NCI-H2196 (cell line): ENCODE data around the gene CGNL1.

Experiments
- DNase-seq: peaks from one replicate; lab custom pipeline; 2025; ENCODE audit not compliant: unreplicated experiment; lab: John Stamatoyannopoulos, UW

CGNL1 gene

GRCh38 chr15:57562196-57562769 lies 186.0 kb downstream of the CGNL1 start:
- no peak for DNase-seq

GRCh38 chr15:57563416-57563815 lies 187.1 kb downstream of the CGNL1 start:
- DNase-seq: no peak

DNA sequence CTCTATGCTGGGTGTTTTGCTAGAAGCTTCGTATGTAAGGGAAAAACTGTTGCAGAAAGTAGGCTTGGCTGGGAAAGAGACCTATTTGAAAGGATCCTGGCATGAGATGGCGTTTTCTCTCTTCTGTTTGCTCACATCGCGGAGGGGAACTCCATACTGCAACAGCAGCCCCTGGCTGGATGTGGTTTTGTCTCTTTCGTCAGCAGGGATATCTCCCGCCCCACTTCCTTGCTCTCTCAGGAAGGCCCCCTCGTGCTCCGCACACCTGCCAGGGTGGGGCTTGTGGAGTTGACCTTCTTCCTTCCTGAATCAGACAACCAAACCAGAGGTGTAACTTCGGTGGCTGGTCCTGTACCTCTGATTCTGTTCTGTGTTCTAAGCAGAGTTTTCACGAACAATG lies 189.0 kb downstream of the CGNL1 start:
- no peak for DNase-seq

- DNase-seq: no peak
Measured at GRCh38 chr15:57566834-57567233, 190.5 kb downstream of the CGNL1 start.

- no peak for DNase-seq
Measured at GRCh38 chr15:57567891-57568290, 191.6 kb downstream of the CGNL1 start.

- no peak for DNase-seq
Measured at GRCh38 chr15:57568299-57568698, 192.0 kb downstream of the CGNL1 start.

DNA sequence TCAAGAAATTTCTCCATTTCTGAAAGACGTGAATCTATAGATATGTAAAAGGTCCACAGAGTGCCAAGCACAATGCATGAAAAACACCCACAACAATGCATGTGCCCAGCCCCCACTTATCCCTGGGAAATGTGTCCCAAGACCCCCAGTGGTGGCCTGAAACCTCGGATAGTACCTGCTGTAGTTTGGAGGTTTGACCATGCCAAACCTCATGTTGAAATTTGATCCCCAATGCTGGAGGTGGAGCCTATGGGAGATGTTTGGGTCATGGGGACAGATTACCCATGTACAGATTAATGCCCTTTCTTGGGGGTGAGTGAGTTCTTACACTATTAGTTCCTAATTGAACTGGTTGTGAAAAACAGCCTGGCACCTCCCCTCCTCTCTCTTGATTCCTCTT lies 194.0 kb downstream of the CGNL1 start:
- no peak for DNase-seq

DNA sequence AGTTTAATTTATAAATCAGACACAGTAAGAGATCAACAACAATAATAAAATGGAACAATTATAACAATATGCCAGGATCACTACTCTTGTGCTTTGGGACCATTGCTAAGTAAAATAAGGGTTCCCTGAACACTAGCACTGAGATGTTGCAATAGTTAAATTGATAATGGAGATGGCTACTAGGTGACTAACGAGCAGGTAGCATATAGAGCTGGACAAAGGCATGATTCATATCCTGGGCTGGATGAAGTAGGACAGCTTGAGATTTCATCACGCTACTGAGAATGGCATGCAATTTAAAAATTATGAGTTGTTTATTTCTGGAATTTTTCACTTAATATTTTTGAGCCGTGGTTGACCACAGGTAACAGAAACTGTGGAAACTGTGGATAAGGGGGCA lies 194.7 kb downstream of the CGNL1 start:
- DNase-seq: no peak

GRCh38 chr15:57571725-57572124 lies 195.4 kb downstream of the CGNL1 start:
- DNase-seq: no peak

DNA sequence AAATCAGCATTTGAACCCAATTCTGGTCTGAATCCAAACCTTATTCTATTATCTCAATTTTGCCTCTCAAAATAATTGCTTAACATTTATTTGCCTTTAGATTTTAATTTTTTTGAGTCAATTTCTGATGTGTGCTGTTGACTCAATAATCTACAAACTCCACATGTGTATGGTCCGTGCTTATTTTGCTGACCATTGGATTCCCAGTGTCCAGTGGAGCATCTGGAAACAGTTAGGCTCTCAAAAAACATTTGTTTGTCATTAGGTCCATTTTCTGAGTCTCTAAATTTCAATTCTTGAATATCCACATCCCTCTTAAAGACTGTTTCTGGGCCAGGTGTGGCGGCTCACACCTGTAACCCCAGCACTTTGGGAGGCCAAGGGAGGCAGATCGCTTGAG lies 196.2 kb downstream of the CGNL1 start:
- no peak for DNase-seq

DNA sequence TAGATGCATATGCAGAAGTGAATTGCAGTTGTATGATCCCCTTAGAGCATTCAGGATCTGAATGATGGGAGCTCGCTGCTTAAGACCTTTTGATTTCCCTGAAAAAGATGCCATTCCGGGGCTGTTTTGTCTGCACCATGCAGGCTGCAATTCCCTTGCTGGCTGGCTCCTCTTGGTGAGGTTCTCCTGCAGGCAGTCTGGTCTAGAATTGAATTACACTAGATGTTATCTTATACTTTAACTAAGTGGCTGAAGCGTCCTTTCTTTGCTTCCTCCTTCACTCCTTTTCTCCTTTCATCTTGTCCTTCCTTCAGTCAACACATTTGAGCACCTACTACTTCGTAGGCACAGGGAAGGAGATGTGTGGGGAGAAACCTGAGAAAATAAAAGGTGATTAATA lies 196.8 kb downstream of the CGNL1 start:
- no peak for DNase-seq

DNA sequence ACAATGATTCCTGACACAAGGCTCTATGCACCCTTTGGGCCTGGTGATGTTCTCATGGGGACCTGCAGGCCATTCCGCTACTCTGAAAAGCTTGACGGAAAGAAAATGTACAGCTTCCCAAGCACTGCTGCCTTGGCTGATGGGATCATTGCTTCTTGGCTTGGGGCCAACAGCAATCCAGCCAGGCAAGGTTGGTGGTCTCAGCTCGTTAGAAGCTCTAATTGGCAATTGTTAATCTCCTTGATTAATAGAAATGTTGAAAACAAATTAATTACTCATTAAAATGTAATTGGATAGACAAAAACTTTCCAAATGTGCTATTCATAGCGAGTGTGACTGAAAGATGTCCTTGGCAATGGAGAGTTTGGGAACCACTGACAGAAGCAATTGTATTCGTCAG lies 199.1 kb downstream of the CGNL1 start:
- no peak for DNase-seq

DNA sequence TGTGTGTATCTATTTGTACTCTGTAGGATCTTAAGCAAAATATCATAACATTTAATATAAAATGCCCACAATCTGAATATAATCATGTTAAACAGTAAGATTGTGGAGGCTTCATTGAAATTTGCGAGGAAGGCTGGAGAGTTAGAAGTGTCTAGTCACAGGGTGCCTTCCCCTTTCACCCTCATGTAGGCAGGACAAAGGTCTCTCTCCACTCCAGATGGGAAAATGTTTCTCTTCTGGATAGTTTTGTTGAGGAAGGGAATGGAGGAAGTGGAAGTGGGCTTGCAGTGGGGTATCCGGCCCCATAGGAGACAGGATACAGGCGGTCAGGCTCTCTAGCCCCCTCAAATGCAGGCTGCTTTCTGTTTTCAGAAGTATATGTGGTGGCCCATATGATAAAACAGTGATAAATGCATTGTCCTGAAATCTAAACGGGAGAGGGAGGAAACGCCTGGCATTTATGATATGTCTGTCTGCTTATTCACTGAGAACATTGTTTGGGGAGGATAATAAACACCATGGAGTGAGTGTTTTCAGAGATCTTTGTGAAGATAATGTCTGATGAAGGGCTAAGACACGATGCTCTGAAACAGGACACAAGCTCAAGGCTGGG lies 202.1 kb downstream of the CGNL1 start:
- no peak for DNase-seq

- DNase-seq: no peak
Measured at GRCh38 chr15:57580428-57580827, 204.1 kb downstream of the CGNL1 start.

DNA sequence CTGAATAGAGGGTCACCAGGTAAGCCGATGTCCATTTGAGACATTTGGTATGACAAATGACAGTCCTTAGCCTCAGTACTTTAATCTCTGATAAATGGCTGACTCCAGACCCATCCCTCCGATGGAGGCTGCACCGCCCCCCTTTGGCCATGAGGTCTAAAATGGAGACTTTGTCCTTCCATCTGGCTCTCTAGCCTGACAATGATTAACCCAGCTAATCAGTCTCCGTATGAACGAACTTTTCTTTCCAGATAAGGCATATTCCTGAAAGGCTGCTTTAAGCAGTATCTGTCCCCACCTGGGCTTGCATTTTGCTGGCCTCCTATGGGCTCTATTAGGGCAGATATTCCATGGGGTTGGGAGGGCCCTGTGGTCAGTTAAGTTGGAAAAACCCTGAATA lies 204.6 kb downstream of the CGNL1 start:
- no peak for DNase-seq

DNA sequence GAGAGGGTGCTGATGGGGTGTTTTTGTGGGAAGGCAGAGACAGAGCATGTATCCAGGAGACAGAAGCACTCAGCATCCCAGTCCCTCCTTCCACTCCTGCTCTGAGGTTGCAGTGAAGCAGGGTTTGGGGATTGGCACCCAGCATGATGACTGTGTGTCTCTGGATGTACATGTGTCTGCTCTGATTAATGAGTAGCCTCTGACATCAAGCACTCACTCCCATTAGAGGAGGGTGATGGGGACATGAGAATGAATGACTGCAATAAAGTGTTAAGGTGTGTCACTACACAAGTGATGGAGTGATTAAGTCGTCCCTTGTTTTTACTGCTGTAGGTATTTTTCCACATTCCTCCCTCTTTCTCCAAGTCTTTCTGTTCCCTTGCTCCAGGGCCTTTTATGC lies 205.8 kb downstream of the CGNL1 start:
- DNase-seq: no peak

GRCh38 chr15:57583282-57583681 lies 207.0 kb downstream of the CGNL1 start:
- no peak for DNase-seq

DNA sequence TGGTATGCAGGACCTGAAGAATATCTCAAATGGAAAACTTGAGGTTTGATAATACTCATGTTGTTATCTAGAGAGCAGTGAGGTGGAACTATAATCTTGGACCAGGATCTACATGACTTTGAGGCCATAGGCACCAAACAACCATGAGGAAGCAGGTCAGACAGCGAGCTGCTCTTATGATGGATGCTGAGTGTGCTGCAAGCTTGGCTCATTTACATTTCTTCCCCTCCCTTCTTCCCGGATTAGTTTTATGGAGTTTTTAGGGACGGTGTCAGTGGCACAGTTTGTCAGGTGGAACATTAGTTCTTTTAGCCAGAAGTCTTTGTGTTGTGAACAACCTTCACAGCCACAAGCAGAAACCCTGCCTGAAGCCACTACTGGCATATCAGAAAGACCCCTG lies 207.4 kb downstream of the CGNL1 start:
- DNase-seq: no peak

DNA sequence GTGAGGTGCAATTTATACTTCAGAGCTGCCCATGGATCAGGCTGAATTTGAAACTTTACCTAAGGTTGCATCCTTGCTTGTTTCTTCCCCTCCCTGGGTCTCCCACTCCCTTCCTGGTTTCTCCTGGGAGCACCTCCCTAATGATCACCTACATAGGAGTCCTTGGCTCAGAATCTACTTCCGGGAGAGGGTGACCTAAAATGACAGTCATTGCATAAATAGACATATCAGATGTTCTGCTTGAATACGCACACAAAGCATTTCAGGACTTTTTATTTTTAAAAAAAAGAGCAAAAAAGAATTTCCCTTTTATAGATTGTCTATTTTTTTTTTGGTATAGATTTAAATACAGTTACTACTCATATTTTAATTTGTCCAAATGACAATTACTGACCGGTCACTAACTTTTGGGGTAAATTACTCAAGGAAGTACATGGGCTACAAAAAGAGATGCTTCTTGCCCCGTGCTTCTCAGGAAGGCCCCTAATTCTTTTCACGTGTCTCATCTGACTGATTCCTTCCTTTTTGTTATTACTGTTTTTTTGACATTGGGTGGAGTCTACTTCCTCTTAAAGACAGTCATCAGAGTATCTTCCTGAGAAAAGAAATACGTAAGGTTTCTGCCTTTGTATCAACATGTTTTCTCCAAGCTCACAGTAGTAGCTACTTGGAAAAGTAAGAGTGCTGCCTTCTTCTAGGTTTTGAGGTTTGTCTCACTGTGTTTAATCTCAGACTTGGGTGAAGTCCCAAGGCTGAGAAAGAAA lies 210.5 kb downstream of the CGNL1 start:
- no peak for DNase-seq

GRCh38 chr15:57589281-57589680 lies 213.0 kb downstream of the CGNL1 start:
- no peak for DNase-seq

- no peak for DNase-seq
Measured at GRCh38 chr15:57589754-57590153, 213.4 kb downstream of the CGNL1 start.

DNA sequence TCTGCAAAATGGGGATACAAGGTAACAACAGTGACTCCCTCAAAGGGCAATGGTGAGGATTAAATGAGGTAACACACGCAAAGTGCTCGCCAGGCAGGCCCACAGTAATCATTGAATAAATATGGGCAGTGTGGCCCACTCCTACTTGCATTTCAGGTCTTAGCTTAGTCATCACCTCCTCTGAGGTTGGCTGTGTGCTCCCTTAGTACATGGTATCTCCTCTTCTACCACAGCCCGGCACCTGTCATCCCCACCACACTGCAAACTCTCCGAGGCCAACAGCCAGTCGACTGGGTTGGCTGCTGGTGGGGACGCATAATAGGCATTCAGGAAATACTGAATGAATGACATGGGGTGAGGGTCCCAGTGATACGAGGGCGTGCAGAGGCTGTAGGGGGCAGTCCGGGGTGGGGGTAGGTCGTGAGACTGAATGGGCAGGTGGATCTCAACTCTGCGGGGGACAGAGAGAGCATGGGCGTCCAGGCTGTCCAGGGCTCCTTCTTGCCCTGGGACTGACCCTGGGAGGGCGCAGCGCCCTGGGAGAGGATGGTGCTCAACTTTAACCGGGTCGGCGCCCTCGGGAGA lies 215.0 kb downstream of the CGNL1 start:
- no peak for DNase-seq
